ENCODE results near the gene WDR36. TPM values are rescaled to one million over a fixed set of nuclear protein-coding genes. Genes with fewer than 3 reads are reported as not detected.

Gene WDR36
- total RNA-seq = 12.8 TPM
- long read RNA-seq, full-length matches to known transcripts = 2 of 7 reads
- long read RNA-seq, partial matches to known transcripts = 4 of 7 reads
- long read RNA-seq, other reads (novel, unspliced or antisense) = 1 of 7 reads

- DNase-seq (peak; percentile 94), ATAC-seq (ENCODE audit: poor library complexity) (peak; percentile 99)
- intact Hi-C loops (cut with DNase I) = loop anchor here (10.0 kb wide), 1 partner anchor 337 kb away; no protein-coding TSS in a partner anchor
Observed at GRCh38 chr5:111092062-111092853, at the start of gene WDR36. TSS of gene WDR36 (plus strand) at chr5:111092348. CDS start at chr5:111092457, 109 bp downstream.

- no peak for ATAC-seq (ENCODE audit: poor library complexity)
- intact Hi-C loops (cut with DNase I) = no loop called here
- no peak for DNase-seq
Observed at GRCh38 chr5:111043712-111044506, 48.2 kb upstream of the WDR36 start.

- ATAC-seq (ENCODE audit: poor library complexity) (no peak), DNase-seq (no peak)
- intact Hi-C loops (cut with DNase I) = no loop called here
Observed at GRCh38 chr5:111058064-111058463, 34.1 kb upstream of the WDR36 start.

- intact Hi-C loops (cut with DNase I) = loop anchor here (5.0 kb wide), 1 partner anchor 303 kb away; no protein-coding TSS in a partner anchor
- DNase-seq = no peak
- no peak for ATAC-seq (ENCODE audit: poor library complexity)
Observed at GRCh38 chr5:111060169-111060568, 32.0 kb upstream of the WDR36 start.

GRCh38 chr5:111061618-111062017 is 30.5 kb upstream of the WDR36 start:
- intact Hi-C loops (cut with DNase I) = loop anchor here (5.0 kb wide), 1 partner anchor 304 kb away; no protein-coding TSS in a partner anchor
- ATAC-seq (ENCODE audit: poor library complexity) = no peak

GRCh38 chr5:111063709-111064322 is 28.3 kb upstream of the WDR36 start:
- DNase-seq (no peak), ATAC-seq (ENCODE audit: poor library complexity) (peak; percentile 61)

More at GRCh38 chr5:111061618-111062017, 30.5 kb upstream of the WDR36 start:
- no peak for DNase-seq

GRCh38 chr5:111066261-111066938 is 25.7 kb upstream of the WDR36 start:
- intact Hi-C loops (cut with DNase I) = no loop called here
- ATAC-seq (ENCODE audit: poor library complexity) (no peak), DNase-seq (no peak)

More at GRCh38 chr5:111063709-111064322, 28.3 kb upstream of the WDR36 start:
- intact Hi-C loops (cut with DNase I) = loop anchor here (5.0 kb wide), 1 partner anchor 307 kb away; no protein-coding TSS in a partner anchor

GRCh38 chr5:111068213-111068612 is 23.9 kb upstream of the WDR36 start:
- intact Hi-C loops (cut with DNase I) = no loop called here
- DNase-seq (no peak), ATAC-seq (ENCODE audit: poor library complexity) (no peak)

GRCh38 chr5:111069839-111070238 is 22.3 kb upstream of the WDR36 start:
- DNase-seq (no peak), ATAC-seq (ENCODE audit: poor library complexity) (no peak)
- intact Hi-C loops (cut with DNase I) = no loop called here

- intact Hi-C loops (cut with DNase I) = no loop called here
- DNase-seq (peak; percentile 45), ATAC-seq (ENCODE audit: poor library complexity) (peak; percentile 50)
Observed at GRCh38 chr5:111070272-111071134, 21.6 kb upstream of the WDR36 start.

GRCh38 chr5:111071413-111071812 is 20.7 kb upstream of the WDR36 start, which contains the start of gene TSLP:
TSS of gene TSLP (plus strand) at chr5:111071713. CDS start at chr5:111071891, 178 bp downstream.
- ATAC-seq (ENCODE audit: poor library complexity) (no peak), DNase-seq (no peak)
- intact Hi-C loops (cut with DNase I) = no loop called here

- DNase-seq (peak; percentile 81), ATAC-seq (ENCODE audit: poor library complexity) (peak; percentile 97)
- intact Hi-C loops (cut with DNase I) = no loop called here
Observed at GRCh38 chr5:111072949-111073682, 19.0 kb upstream of the WDR36 start.

- ATAC-seq (ENCODE audit: poor library complexity) (no peak), DNase-seq (no peak)
- intact Hi-C loops (cut with DNase I) = no loop called here
Observed at GRCh38 chr5:111074244-111074643, 17.9 kb upstream of the WDR36 start.

- ATAC-seq (ENCODE audit: poor library complexity) (peak; percentile 4), DNase-seq (no peak)
- intact Hi-C loops (cut with DNase I) = no loop called here
Observed at GRCh38 chr5:111075520-111075919, 16.6 kb upstream of the WDR36 start.

- ATAC-seq (ENCODE audit: poor library complexity) = no peak
- intact Hi-C loops (cut with DNase I) = no loop called here
- no peak for DNase-seq
Observed at GRCh38 chr5:111076091-111076490, 16.1 kb upstream of the WDR36 start.

- ATAC-seq (ENCODE audit: poor library complexity) (no peak), DNase-seq (no peak)
- intact Hi-C loops (cut with DNase I) = no loop called here
Observed at GRCh38 chr5:111077678-111078077, 14.5 kb upstream of the WDR36 start.

- intact Hi-C loops (cut with DNase I) = no loop called here
- ATAC-seq (ENCODE audit: poor library complexity) = no peak
- no peak for DNase-seq
Observed at GRCh38 chr5:111079846-111080245, 12.3 kb upstream of the WDR36 start.
